Measurements from ENCODE around the gene NR2C2.

The NR2C2 gene

DNA sequence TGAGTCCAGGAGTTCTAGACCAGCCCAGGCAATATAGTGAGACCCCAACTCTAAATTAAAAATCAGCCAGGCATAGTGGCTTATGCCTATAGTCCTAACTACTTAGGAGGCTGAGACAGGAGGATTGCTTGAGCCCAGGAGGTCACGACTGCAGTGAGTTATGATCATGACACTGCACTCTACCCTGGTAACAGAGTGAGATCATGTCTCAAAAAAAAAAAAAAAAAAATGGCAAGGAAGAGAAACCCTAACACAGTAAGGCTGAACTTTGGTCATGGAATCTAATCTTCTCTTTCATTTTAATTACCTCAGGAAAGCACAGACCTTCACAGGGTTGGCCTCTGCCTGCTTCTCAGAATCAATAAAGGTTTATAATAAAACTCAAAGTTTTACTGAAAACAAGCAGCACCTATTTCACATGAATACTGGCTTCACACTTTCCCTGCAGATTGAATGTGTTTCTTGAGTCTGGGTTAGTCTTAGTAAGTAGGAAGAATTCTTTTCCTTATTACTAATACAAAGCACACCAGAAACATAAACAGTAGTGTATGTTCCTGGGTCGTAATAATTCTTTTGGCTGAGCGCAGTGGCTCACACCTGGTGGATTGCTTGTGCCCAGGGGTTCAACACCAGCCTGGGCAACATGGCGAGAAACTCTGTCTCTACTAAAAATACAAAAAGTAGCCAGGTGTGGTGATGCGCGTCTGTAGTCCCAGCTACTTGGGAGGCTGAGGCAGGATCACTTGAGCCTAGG, 11.6 kb upstream of the NR2C2 start:
- peak overlapping the region; percentile 82 for H3K27ac ChIP-seq
- TF ChIP-seq, protein P1, sequence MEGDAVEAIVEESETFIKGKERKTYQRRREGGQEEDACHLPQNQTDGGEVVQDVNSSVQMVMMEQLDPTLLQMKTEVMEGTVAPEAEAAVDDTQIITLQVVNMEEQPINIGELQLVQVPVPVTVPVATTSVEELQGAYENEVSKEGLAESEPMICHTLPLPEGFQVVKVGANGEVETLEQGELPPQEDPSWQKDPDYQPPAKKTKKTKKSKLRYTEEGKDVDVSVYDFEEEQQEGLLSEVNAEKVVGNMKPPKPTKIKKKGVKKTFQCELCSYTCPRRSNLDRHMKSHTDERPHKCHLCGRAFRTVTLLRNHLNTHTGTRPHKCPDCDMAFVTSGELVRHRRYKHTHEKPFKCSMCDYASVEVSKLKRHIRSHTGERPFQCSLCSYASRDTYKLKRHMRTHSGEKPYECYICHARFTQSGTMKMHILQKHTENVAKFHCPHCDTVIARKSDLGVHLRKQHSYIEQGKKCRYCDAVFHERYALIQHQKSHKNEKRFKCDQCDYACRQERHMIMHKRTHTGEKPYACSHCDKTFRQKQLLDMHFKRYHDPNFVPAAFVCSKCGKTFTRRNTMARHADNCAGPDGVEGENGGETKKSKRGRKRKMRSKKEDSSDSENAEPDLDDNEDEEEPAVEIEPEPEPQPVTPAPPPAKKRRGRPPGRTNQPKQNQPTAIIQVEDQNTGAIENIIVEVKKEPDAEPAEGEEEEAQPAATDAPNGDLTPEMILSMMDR (conservative IDR thresholded peaks at IDR 0.05) = no peak

DNA sequence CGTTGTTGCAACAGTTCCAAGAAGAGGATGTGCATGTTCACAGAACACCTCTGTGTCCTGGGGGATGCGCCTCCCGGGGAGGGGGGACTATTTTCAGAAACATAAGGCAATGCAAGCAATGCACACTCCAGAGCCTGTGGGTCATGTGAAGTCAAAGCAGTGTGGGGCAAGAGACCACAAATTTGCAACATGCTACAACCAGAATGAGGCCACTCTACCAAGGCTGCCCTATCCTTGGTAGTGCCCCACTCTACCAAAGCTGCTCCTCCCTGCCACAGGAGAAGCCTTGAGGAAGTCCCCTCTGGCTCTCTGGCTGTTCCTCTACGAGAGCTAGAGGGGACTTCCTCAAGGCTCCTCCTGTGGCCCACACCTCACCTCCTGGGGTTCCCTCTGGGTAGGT, 8.4 kb upstream of the NR2C2 start:
- H3K27ac ChIP-seq = no peak overlapping the region
- TF ChIP-seq, protein P1 (conservative IDR thresholded peaks at IDR 0.05) = no peak

DNA sequence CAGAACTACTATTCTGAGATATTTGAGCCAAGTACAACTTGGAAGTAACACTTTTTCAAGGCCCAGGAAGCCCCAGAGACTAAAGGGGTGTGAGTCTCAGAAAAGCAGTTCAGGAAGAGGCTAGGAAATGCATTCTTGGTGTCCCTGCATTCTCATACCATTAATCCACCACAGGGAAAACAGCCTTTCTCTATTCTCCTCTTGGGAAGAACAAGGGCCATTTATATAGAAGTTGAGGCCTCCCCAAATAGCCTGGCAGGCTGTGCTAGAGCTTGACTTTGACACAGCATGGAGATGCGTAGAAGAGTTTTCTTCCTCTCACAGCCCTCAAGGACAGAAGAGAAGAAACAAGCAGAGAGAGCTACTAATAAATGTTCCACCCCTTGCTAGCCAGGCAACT, 5.5 kb upstream of the NR2C2 start:
- H3K27ac ChIP-seq = peak overlapping the region; percentile 100; the same call in 1 of the 2 replicates
- TF ChIP-seq, protein P1 (conservative IDR thresholded peaks at IDR 0.05) = no peak

DNA sequence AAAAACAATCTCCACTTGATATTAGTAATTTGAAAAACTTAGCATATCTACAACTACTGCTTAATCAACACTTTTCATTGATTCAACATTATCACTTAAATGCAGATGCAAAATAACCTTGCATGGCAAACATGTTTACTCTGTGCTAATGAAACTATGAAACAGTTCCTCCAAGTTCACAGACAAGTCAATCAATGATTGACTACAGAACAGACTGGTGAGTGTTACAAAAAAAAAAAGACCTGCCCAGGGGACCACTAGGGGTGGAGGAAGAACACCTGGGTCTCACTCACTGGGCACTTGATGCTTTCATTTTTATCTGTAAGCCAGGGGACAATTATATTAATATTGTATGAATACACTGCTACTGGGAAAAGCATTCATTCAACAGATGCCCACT, 4.3 kb upstream of the NR2C2 start:
- TF ChIP-seq, protein P1 (conservative IDR thresholded peaks at IDR 0.05) = no peak
- H3K27ac ChIP-seq = peak overlapping the region; percentile 100

DNA sequence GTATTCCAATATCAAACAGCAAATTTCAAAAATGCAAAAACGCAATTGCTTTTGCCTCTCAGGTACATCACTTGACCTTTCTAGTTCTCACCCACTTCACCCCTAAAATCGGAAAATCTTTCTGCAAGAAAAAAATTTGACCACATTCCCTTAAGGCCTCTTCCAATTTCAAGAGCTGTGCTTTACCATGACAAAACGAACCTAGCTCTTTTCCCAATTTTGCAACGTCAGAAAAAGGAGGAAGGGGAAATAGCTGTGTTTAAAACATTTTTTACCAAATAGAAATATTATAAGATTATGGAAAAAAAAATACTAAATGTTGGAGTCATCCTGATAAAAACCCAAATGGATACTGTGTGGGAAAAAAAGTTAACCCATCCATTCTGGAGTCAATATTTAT, 1.1 kb upstream of the NR2C2 start:
- TF ChIP-seq, protein P1 (conservative IDR thresholded peaks at IDR 0.05) = no peak
- H3K27ac ChIP-seq = peak overlapping the region; percentile 100

DNA sequence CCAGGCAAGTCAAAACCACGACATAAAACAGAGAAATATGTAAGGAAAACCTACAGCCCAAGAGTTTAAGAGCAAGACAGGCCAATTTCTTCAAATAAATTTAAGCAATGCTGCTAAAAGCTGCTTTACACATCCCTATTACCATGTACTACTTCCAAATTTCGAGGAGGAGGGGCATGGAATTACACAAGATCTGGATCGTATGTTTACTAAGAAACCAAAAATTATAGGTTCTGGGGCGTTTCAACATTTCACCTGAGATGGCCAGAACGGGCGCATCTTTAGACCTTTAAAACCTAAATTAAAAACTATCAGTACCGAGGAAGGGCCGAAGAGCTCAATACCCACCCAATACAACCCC, 664 bp upstream of the NR2C2 start:
- peak overlapping the region; percentile 100 for H3K27ac ChIP-seq
- TF ChIP-seq, protein P1 (conservative IDR thresholded peaks at IDR 0.05) = no peak

DNA sequence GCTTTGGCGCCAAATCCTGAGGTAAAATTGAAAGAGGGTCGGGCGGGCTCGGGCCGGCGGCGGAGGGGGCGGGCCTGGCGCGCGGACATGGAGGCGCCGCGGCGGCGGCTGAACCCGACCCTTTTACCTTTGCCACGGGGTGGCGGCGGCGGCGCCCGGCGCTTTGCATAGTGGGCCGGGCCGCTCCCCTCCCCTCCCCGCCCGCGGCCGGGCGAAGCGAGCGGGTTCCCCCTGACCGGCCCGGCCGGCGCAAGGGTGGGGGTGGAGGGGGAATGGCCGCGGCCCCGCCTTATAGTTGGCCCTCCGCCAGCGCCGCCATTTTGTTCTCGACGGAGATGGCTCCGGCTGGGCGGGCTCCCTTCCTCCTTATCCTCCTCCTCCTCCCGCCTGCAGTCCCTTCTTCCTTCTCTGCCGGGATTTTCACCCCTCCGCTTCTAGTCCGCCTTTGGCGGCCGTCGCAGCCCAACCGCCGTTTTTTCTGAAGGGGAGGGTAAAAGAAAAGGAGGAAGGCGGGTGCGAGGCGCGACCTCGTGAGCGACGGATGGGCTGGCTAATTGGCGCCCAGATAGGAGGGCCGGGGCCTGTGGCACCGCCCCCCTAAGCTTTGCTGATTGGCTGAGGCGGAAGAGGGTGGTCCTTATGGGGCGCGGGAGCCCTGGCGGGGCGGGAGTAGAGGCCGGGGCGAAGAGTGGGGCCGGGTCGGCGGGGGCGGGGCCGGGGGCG, 664 bp downstream of the NR2C2 start:
- TF ChIP-seq, protein P1 (conservative IDR thresholded peaks at IDR 0.05) = no peak
- H3K27ac ChIP-seq = peak overlapping the region; percentile 100
